T-helper 22 cell (primary cell): ENCODE measurements around the gene C1QTNF9B.
"Not testable (repeated sequence)": the region's sequence is repeated elsewhere in the genome, so short reads cannot be mapped to it uniquely, and the experiment has no call there.

Experiments used
- DNase-seq: peaks from one replicate; pipeline ENCODE4 v3.0.0-alpha.2; 2020; ENCODE audit warnings: low read depth

Gene C1QTNF9B

DNA sequence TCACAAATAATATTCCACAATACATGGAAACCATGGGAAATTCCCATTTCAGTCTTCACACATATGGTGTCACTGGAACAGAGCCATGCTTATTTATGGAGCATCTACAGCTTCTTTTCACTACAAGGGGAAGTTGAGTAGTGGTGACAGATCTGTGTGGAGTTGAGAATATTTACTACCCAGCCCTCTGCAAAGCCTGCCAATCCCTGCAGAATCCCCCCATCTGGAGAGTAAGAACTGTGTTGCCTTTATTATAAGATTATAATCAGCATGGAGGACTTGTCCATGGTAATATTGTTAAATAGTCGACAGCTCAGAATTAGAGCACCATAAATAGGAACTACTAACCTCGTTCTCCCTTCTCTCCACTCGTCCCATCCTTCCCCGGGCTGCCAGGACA, 3.5 kb downstream of the C1QTNF9B start:
- DNase-seq: not testable (repeated sequence)

- no peak for DNase-seq
Measured at GRCh38 chr13:23889615-23890607, 7.4 kb downstream of the C1QTNF9B start.

GRCh38 chr13:23888658-23889614, 8.4 kb downstream of the C1QTNF9B start, which contains the start of gene MIPEP:
Gene MIPEP (minus strand): TSS chr13:23889400. CDS start chr13:23889320, 80 bp downstream.
- DNase-seq: peak; percentile 71

DNA sequence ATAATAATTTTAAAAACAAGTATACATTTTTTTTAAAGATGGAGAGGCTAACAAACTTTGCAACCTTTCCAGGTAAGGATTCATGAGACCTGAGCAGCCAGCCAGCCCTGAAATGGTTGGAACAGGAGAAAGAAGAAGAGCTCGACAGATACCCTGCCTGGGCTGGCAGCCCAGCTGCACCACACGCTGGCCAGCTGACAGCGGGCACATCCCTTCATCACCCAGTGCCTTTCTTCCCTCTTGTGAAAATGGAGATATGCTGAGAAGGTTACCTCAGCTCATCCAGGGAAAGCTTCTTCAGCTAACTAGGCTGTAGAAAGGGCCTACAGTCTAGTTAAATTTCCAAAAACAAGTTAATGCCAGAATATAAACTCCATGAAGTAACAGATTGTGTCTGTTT, 12.9 kb downstream of the C1QTNF9B start:
- not testable (repeated sequence) for DNase-seq

- DNase-seq: no peak
Measured at GRCh38 chr13:23883255-23883654, 14.0 kb downstream of the C1QTNF9B start.

DNA sequence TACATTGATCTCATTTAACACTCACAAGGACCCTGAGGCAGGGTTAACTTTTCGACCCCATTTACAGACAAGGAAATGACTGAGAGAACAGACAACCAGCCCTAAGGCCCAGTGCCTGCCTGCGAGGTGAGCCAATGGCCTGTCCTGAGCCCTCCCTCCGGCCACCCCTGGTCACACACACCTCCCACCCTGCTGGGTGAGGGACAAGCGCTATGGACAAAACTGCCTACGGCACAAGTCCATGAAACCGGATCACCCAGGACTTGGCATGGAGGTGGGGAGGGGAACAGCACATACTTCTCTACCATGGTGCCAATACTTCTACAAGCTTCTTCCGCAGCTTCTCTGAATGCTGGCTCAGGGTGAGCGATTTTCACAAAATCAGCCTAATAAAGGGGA, 15.9 kb downstream of the C1QTNF9B start:
- DNase-seq: not testable (repeated sequence)

- not testable (repeated sequence) for DNase-seq
Measured at GRCh38 chr13:23880493-23881401, 16.6 kb downstream of the C1QTNF9B start.

- no peak for DNase-seq
Measured at GRCh38 chr13:23877286-23877685, 20.0 kb downstream of the C1QTNF9B start.

- no peak for DNase-seq
Measured at GRCh38 chr13:23876265-23876664, 21.0 kb downstream of the C1QTNF9B start.

GRCh38 chr13:23871616-23872220, 25.6 kb downstream of the C1QTNF9B start:
- DNase-seq: no peak

GRCh38 chr13:23870356-23871140, 26.8 kb downstream of the C1QTNF9B start:
- DNase-seq: no peak

DNA sequence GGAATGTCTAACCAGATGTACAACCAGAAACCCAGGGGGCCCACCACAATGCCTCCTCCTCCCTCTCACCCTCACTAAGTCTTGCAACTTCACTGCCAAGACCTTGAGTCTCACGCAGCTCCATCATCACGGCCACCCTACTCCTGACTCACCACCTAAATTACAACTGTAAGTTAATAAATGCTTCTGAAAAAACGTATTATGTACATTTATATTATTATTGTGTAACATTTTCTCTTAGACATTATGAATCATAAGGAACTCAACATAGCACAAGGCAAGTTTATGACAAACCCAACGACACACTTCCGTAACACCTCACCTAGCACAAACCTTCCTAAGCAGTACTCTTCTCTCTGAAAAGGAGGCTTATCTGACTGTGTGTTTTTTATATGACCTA, 28.8 kb downstream of the C1QTNF9B start:
- no peak for DNase-seq

- DNase-seq: no peak
Measured at GRCh38 chr13:23867027-23867491, 30.2 kb downstream of the C1QTNF9B start.

- no peak for DNase-seq
Measured at GRCh38 chr13:23866420-23867026, 30.8 kb downstream of the C1QTNF9B start.

GRCh38 chr13:23865906-23866305, 31.4 kb downstream of the C1QTNF9B start:
- no peak for DNase-seq

DNA sequence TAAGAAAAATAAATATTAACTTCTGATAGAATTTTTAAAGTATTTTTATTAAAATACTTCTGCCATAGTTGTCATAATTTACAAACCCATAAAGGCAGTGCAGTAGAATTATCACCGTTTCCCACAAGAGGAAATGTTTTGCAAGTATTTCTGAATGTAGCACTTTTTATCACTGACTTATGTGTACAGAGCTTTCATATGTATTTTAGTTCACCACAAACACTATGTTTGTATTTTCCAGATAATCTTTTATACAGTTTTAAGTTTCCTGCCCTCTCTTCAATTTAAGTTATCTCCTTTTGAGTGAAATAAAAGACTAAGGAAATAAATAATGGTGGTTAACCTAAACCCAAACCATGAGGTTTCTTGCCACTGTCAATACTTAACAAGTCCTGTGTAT, 32.3 kb downstream of the C1QTNF9B start:
- no peak for DNase-seq

DNA sequence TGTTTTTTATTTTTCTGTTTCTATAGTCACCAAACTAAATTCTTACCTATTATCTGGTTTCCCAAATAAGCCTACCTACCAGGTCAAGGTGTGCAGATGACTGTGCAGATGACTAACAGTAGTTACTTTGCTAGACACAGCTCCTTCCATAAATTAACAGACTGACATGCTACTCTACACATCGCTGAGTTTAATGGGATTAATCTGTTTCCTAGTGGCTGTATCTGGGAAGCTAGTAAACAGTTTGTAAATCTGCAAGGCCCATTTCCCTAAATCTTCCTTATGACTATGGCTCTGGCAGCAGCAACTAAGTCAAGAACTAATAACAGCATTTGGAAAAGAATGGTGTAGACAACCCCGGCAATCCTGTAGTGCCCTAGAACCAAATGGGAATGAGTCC, 36.0 kb downstream of the C1QTNF9B start:
- no peak for DNase-seq

- DNase-seq: no peak
Measured at GRCh38 chr13:23859904-23860303, 37.4 kb downstream of the C1QTNF9B start.

- no peak for DNase-seq
Measured at GRCh38 chr13:23859455-23859854, 37.8 kb downstream of the C1QTNF9B start.

GRCh38 chr13:23858546-23858945, 38.8 kb downstream of the C1QTNF9B start:
- no peak for DNase-seq
